Common myeloid progenitor, CD34-positive (primary cell): ENCODE results near the gene ABCF3.

Experiments used
- CTCF ChIA-PET: fragments of 350-600 bp; sonication (Branson Sonifier 250); formaldehyde crosslinking; loops from one replicate; lab custom pipeline; 2021; ENCODE audit warnings: antibody characterized with exemption; lab: Charles Lee
- POLR2A ChIA-PET: fragments of 350-600 bp; sonication (Branson Sonifier 250); formaldehyde crosslinking; loops from one replicate; lab custom pipeline; 2021; ENCODE audit warnings: antibody characterized with exemption; lab: Charles Lee
- DNase-seq, 3 donors: peaks; one replicate each; pipeline versions ENCODE4 v3.0.0 to v3.0.0-alpha.2; 2013
- H3K27ac ChIP-seq, 2 experiments: 1 replicate in 1 of 2; 2 replicates in 1 of 2; pipeline ENCODE4 v1.7.0; 2013; ENCODE audit warnings: inconsistent platforms in 2 of 2, low read length in 2 of 2, mild to moderate bottlenecking in 2 of 2, low read depth in 1 of 2, moderate library complexity in 1 of 2; ENCODE audit not compliant: severe bottlenecking in 2 of 2, insufficient read depth in 1 of 2, poor library complexity in 1 of 2
- H3K27me3 ChIP-seq, 5 experiments: replicated peaks in 2 of 5; 1 replicate in 3 of 5; 2 replicates in 2 of 5; pipeline versions ENCODE4 v1.6.1 to v1.7.0; 2013; ENCODE audit warnings: low read length in 4 of 5, mild to moderate bottlenecking in 2 of 5, moderate library complexity in 2 of 5, inconsistent platforms in 1 of 5; ENCODE audit not compliant: insufficient read depth in 5 of 5, control insufficient read depth in 4 of 5
- H3K36me3 ChIP-seq, 4 experiments: 1 replicate in 2 of 4; 2 replicates in 2 of 4; pipeline versions ENCODE4 v1.6.1 to v1.7.0; 2013; ENCODE audit warnings: low read length in 3 of 4, control low read depth in 1 of 4, mild to moderate bottlenecking in 1 of 4; ENCODE audit not compliant: control insufficient read depth in 4 of 4, insufficient read depth in 4 of 4
- H3K4me1 ChIP-seq, 4 experiments: 1 replicate in 3 of 4; 2 replicates in 1 of 4; pipeline versions ENCODE4 v1.6.1 to v1.7.1; 2013; ENCODE audit warnings: low read length in 3 of 4, mild to moderate bottlenecking in 3 of 4, control low read depth in 1 of 4, inconsistent platforms in 1 of 4, moderate library complexity in 1 of 4; ENCODE audit not compliant: control insufficient read depth in 4 of 4, insufficient read depth in 4 of 4; ENCODE audit errors: control extremely low read depth in 1 of 4
- H3K4me3 ChIP-seq, 7 experiments: 1 replicate in 4 of 7; 2 replicates in 3 of 7; pipeline versions ENCODE4 v1.5.1 to v1.7.0; 2013; ENCODE audit warnings: mild to moderate bottlenecking in 7 of 7, low read length in 6 of 7, moderate library complexity in 6 of 7, inconsistent platforms in 2 of 7, low read depth in 2 of 7, control low read depth in 1 of 7; ENCODE audit not compliant: insufficient read depth in 4 of 7, control insufficient read depth in 1 of 7; ENCODE audit errors: extremely low read depth in 1 of 7
- H3K9me3 ChIP-seq, 5 experiments: 1 replicate in 4 of 5; 2 replicates in 1 of 5; pipeline versions ENCODE4 v1.6.1 to v1.7.1; 2013; ENCODE audit warnings: low read length in 4 of 5, mild to moderate bottlenecking in 2 of 5, inconsistent platforms in 1 of 5, low read depth in 1 of 5, moderate library complexity in 1 of 5; ENCODE audit not compliant: control insufficient read depth in 4 of 5, insufficient read depth in 2 of 5; ENCODE audit errors: control extremely low read depth in 1 of 5
- WGBS: methylation state at CpG from one replicate; pipeline ENCODE4 v1.1.5; 2013; ENCODE audit not compliant: insufficient coverage; 5-methylcytosine and 5-hydroxymethylcytosine counted together

ABCF3 gene

DNA sequence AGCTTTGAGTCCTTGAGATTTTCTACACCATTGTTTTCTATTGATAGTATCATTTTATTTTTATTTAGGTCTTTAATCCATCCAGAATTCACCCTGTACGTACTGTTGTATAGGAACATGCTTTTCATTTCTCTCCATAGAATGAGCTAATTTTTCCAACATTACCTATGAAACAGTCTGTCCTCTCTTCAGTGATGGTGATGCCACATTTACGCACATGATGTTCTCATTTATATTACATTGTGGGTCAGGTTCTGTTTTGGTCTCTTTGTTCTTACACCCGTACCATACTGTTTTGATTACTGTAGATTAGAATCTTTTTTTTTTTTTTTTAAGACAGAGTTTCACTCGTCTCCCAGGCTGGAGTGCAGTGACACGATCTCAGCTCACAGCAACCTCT is 25.7 kb downstream of the ABCF3 start:
- no peak for DNase-seq
- POLR2A ChIA-PET = no interaction called here
- H3K9me3 ChIP-seq = no peaks in the 10 kb centered on the region

GRCh38 chr3:184218814-184219213 is 32.8 kb downstream of the ABCF3 start:
- Histone ChIP-seq H3K36me3 (no peaks in the 10 kb centered on the region), H3K9me3 (no peaks in the 10 kb centered on the region), H3K4me3 (no peak overlapping the region), H3K27me3 (peaks cover 0 to 4% (median 2%) of the 10 kb centered on the region in 5 experiments), H3K4me1 (no peaks in the 10 kb centered on the region), H3K27ac (no peak overlapping the region)
- DNase-seq = peak in 1 of 3 donors; percentile 28
- ChIA-PET POLR2A (no interaction called here), CTCF (interaction anchor here (1.4 kb wide), 1 partner anchor 326 kb away, joined by 3 read pairs; no protein-coding TSS in a partner anchor)
- no CpG with 5 or more reads among the region's 4 CpGs for WGBS

More for the DNA sequence above, 25.7 kb downstream of the ABCF3 start:
- Histone ChIP-seq H3K36me3 (no peaks in the 10 kb centered on the region), H3K4me3 (no peak overlapping the region), H3K27me3 (peaks cover 2 to 6% (median 4%) of the 10 kb centered on the region in 5 experiments), H3K27ac (no peak overlapping the region), H3K4me1 (no peaks in the 10 kb centered on the region)
- WGBS = 75% methylated on average over 2 of the region's 5 CpGs
- CTCF ChIA-PET = interaction anchor here (0.7 kb wide), 1 partner anchor 78 kb away, joined by 3 read pairs; no protein-coding TSS in a partner anchor

GRCh38 chr3:184222521-184222920 is 36.5 kb downstream of the ABCF3 start:
- no peak overlapping the region for H3K27ac ChIP-seq
- no peaks in the 10 kb centered on the region for H3K4me1 ChIP-seq
- no peak for DNase-seq
- WGBS = no CpG with 5 or more reads among the region's 3 CpGs
- POLR2A ChIA-PET = no interaction called here
- CTCF ChIA-PET = interaction anchor here (1.3 to 1.7 kb wide), 2 partner anchors 28 to 319 kb away, joined by 3 to 5 read pairs; no protein-coding TSS in a partner anchor
- no peaks in the 10 kb centered on the region for H3K36me3 ChIP-seq
- H3K27me3 ChIP-seq = peaks cover 3 to 9% (median 3%) of the 10 kb centered on the region in 5 experiments
- no peak overlapping the region for H3K4me3 ChIP-seq
- no peaks in the 10 kb centered on the region for H3K9me3 ChIP-seq

DNA sequence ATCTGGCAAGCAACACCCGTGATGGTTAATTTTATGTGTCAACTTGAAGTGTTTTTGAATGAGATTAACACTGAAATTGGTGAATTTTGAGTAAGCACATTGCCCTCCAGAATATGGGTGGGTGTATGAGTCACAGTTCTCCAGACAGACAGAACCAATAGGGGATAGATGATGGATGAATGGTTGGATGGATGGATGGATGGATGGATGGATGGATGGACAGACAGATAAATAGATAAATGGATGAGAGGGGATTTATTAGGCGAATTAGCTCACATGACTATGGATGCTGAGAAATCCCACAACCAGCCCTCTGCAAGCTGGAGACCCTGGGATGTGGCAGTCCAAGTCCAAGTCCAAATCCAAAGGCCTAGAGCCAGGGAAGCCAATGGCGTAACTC is 37.9 kb downstream of the ABCF3 start:
- H3K36me3 ChIP-seq = no peaks in the 10 kb centered on the region
- H3K27me3 ChIP-seq = peaks cover 3 to 21% (median 13%) of the 10 kb centered on the region in 5 experiments
- DNase-seq = no peak
- ChIA-PET POLR2A (no interaction called here), CTCF (interaction anchor here (0.9 to 7.5 kb wide), 2 partner anchors 18 to 32 kb away, joined by 3 to 79 read pairs; no protein-coding TSS in a partner anchor)
- no peak overlapping the region for H3K27ac ChIP-seq
- peaks cover 0 to 4% (median under 1%) of the 10 kb centered on the region in 4 experiments for H3K4me1 ChIP-seq
- H3K4me3 ChIP-seq = no peak overlapping the region
- WGBS = 100% methylated on average over 3 of the region's 3 CpGs
- no peaks in the 10 kb centered on the region for H3K9me3 ChIP-seq

DNA sequence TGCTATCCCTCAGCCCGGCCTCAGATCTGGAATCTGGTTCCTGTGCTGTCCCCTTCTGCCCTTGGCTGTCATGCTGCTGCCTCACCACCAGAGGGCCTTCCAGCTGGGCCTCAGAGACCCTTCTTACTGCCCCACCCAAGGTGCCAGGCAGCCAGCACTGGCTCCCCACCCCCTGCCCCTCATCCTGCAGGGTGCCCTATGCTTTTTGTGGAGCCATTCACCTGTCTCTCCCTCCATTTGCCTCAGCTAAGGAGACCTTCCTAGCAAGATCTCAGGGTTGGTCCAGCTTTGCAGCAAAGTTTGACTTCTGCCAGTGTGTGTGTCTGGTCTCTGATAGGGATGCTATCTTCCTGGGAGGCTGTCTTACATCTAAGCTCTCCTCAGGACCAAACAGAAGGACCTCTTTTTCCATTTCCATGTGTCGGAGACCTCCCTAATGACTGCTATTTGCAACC is 41.5 kb downstream of the ABCF3 start:
- 0% methylated on average over 1 of the region's 2 CpGs for WGBS

GRCh38 chr3:184228376-184229137 is 42.6 kb downstream of the ABCF3 start:
- peak in 1 of 3 donors; percentile 21 for DNase-seq
- Histone ChIP-seq H3K27ac (no peak overlapping the region), H3K27me3 (peaks cover 14 to 66% (median 28%) of the 10 kb centered on the region in 5 experiments), H3K4me3 (peak overlapping the region in 3 of 7 experiments; percentile 61 to 76 (median 62)), H3K4me1 (peaks cover 0 to 27% (median 19%) of the 10 kb centered on the region in 4 experiments), H3K9me3 (no peaks in the 10 kb centered on the region), H3K36me3 (no peaks in the 10 kb centered on the region)
- WGBS = 63% methylated on average over 7 of the region's 12 CpGs
- POLR2A ChIA-PET = no interaction called here
- CTCF ChIA-PET = interaction anchor here (0.7 to 7.5 kb wide), 23 partner anchors 9 to 332 kb away, joined by 3 to 79 read pairs (median 8); partner anchors contain the start of genes ABCF3, EEF1AKMT4, EIF2B5 and PSMD2

More for the DNA sequence above, 41.5 kb downstream of the ABCF3 start:
- Histone ChIP-seq H3K27ac (no peak overlapping the region), H3K27me3 (peaks cover 14 to 55% (median 21%) of the 10 kb centered on the region in 5 experiments), H3K4me3 (no peak overlapping the region), H3K36me3 (no peaks in the 10 kb centered on the region), H3K9me3 (no peaks in the 10 kb centered on the region), H3K4me1 (peaks cover 0 to 27% (median 19%) of the 10 kb centered on the region in 4 experiments)
- CTCF ChIA-PET = interaction anchor here (0.6 to 7.5 kb wide), 32 partner anchors 10 to 337 kb away, joined by 3 to 79 read pairs (median 6); partner anchors contain the start of genes ABCF3, ALG3, EEF1AKMT4 and EIF2B5
- POLR2A ChIA-PET = interaction anchor here (1.8 kb wide), 1 partner anchor 11 kb away, joined by 7 read pairs; no protein-coding TSS in a partner anchor
- DNase-seq = peak; percentile 60 to 66 (median 60)
